ENCODE results near the gene NAV2.

GRCh38 chr11:20032127-20032526 is 319.5 kb downstream of the NAV2 start:
- no peak for TF ChIP-seq CTCF (IDR thresholded peaks at IDR 0.05; ENCODE audit: low read length)
- TF ChIP-seq EZH2phosphoT487 (IDR thresholded peaks at IDR 0.05; ENCODE audit: low read length), result no peak
- TF ChIP-seq EZH2 (optimal IDR thresholded peaks at IDR 0.05; ENCODE audit: low read depth, low read length), result no peak
